Smooth muscle cell (in vitro differentiated cells): ENCODE data around the gene CEACAM8. TPM values are rescaled to one million over a fixed set of nuclear protein-coding genes. Genes with fewer than 3 reads are reported as not detected.
"Not testable (repeated sequence)": the region's sequence is repeated elsewhere in the genome, so short reads cannot be mapped to it uniquely, and the experiment has no call there.

ENCODE experiments used
- DNase-seq: peaks from one replicate; lab custom pipeline; 2025; ENCODE audit not compliant: unreplicated experiment; lab: John Stamatoyannopoulos, UW
- H2AFZ ChIP-seq: fragments of 200-600 bp; sonication (generic); 2 replicates; pipeline ENCODE4 v1.6.0; 2016; ENCODE audit warnings: antibody characterized with exemption, low read depth, mild to moderate bottlenecking
- H3F3A ChIP-seq: fragments of 200-600 bp; sonication (generic); 2 replicates; pipeline ENCODE4 v1.6.0; 2017; ENCODE audit warnings: antibody characterized with exemption, low read depth
- H3K27ac ChIP-seq: fragments of 200-600 bp; sonication (generic); 2 replicates; pipeline ENCODE4 v1.5.1; 2016; ENCODE audit warnings: low read depth, mild to moderate bottlenecking
- H3K27me3 ChIP-seq: fragments of 200-600 bp; sonication (generic); 2 replicates; pipeline ENCODE4 v1.6.1; 2016; ENCODE audit warnings: low read depth, mild to moderate bottlenecking
- H3K36me3 ChIP-seq: fragments of 200-600 bp; sonication (generic); 2 replicates; pipeline ENCODE4 v1.5.1; 2016; ENCODE audit warnings: low read depth
- H3K4me1 ChIP-seq: fragments of 200-600 bp; sonication (generic); 2 replicates; pipeline ENCODE4 v1.5.1; 2016; ENCODE audit warnings: low read depth
- H3K4me2 ChIP-seq: fragments of 200-600 bp; sonication (generic); 2 replicates; pipeline ENCODE4 v1.6.0; 2016; ENCODE audit warnings: mild to moderate bottlenecking
- H3K4me3 ChIP-seq: fragments of 200-600 bp; sonication (generic); 2 replicates; pipeline ENCODE4 v1.5.1; 2016; ENCODE audit warnings: mild to moderate bottlenecking
- H3K79me2 ChIP-seq: fragments of 200-600 bp; sonication (generic); 2 replicates; pipeline ENCODE4 v1.6.0; 2016; ENCODE audit warnings: low read depth, mild to moderate bottlenecking
- H3K9ac ChIP-seq: fragments of 200-600 bp; sonication (generic); 2 replicates; pipeline ENCODE4 v1.6.0; 2016; ENCODE audit warnings: low read depth
- H3K9me3 ChIP-seq: fragments of 200-600 bp; sonication (generic); replicated peaks from 2 replicates; pipeline ENCODE4 v1.5.1; 2016; ENCODE audit warnings: low read depth
- H4K20me1 ChIP-seq: fragments of 200-600 bp; sonication (generic); 2 replicates; pipeline ENCODE4 v1.6.0; 2016; ENCODE audit warnings: low read depth
- CTCF ChIP-seq: fragments of 200-600 bp; sonication (generic); IDR thresholded peaks from 2 replicates; pipeline ENCODE4 v1.5.1; 2017; ENCODE audit warnings: borderline replicate concordance, mild to moderate bottlenecking, antibody characterized with exemption; ENCODE audit not compliant: insufficient read depth, poor library complexity, severe bottlenecking
- WGBS: methylation state at CpG from one replicate; pipeline ENCODE4 v1.1.7; 2016; ENCODE audit warnings: low lambda C conversion rate; 5-methylcytosine and 5-hydroxymethylcytosine counted together
- polyA plus RNA-seq: library from polyadenylated mRNA; unstranded; fragments of >200 nt; fragmentation: Nextera tagmentation; extraction: Ambion mirVana; gene quantifications from 2 replicates; pipeline ENCODE4 v1.2.1, GENCODE V29; 2016
- total RNA-seq: library from RNA; depleted of rRNA; stranded (reverse); fragments of >200 nt; gene quantifications from 2 replicates; pipeline ENCODE4 v1.2.3, GENCODE V29; 2014

Gene CEACAM8
- total and polyA plus RNA-seq, 2 experiments from 2014 or later: not detected

- Histone ChIP-seq H2AFZ (no peak overlapping the region), H4K20me1 (peaks cover 2% of the 10 kb centered on the region), H3K9ac (no peak overlapping the region), H3K9me3 (no peaks in the 10 kb centered on the region), H3K4me3 (no peak overlapping the region), H3K79me2 (no peaks in the 10 kb centered on the region), H3K4me1 (no peaks in the 10 kb centered on the region), H3K27ac (no peak overlapping the region), H3K4me2 (no peak overlapping the region), H3F3A (no peaks in the 10 kb centered on the region), H3K36me3 (no peaks in the 10 kb centered on the region), H3K27me3 (peaks cover 17% of the 10 kb centered on the region)
- TF ChIP-seq CTCF: no peak
- WGBS: 45% methylated on average over 7 of the region's 7 CpGs
- no peak for DNase-seq
Observed at GRCh38 chr19:42558450-42559150, 36.1 kb downstream of the CEACAM8 start.

GRCh38 chr19:42557386-42557871, 37.3 kb downstream of the CEACAM8 start:
- H4K20me1 ChIP-seq: peaks cover 12% of the 10 kb centered on the region
- H3K79me2 ChIP-seq, DNase-seq, H3K36me3 ChIP-seq, H3F3A ChIP-seq, H2AFZ ChIP-seq, H3K9me3 ChIP-seq, H3K4me1 ChIP-seq, H3K9ac ChIP-seq, H3K4me3 ChIP-seq, H3K27ac ChIP-seq, H3K4me2 ChIP-seq: not testable (repeated sequence)
- peaks cover 17% of the 10 kb centered on the region for H3K27me3 ChIP-seq
- 92% methylated on average over 9 of the region's 10 CpGs for WGBS

GRCh38 chr19:42555801-42556200, 38.9 kb downstream of the CEACAM8 start:
- H3K27ac ChIP-seq: no peak overlapping the region
- no peak for DNase-seq
- H3K4me2 ChIP-seq: no peak overlapping the region
- H3K27me3 ChIP-seq: peaks cover 8% of the 10 kb centered on the region
- no peak overlapping the region for H3K9ac ChIP-seq
- no peaks in the 10 kb centered on the region for H3K9me3 ChIP-seq
- 84% methylated on average over 10 of the region's 10 CpGs for WGBS
- no peaks in the 10 kb centered on the region for H3F3A ChIP-seq
- no peak overlapping the region for H2AFZ ChIP-seq
- H3K4me3 ChIP-seq: no peak overlapping the region
- H3K36me3 ChIP-seq: no peaks in the 10 kb centered on the region
- no peak for TF ChIP-seq CTCF
- peaks cover 12% of the 10 kb centered on the region for H4K20me1 ChIP-seq
- no peaks in the 10 kb centered on the region for H3K79me2 ChIP-seq
- H3K4me1 ChIP-seq: no peaks in the 10 kb centered on the region

- no peaks in the 10 kb centered on the region for H3K9me3 ChIP-seq
- H3K27me3 ChIP-seq: peaks cover 7% of the 10 kb centered on the region
- WGBS: 63% methylated on average over 5 of the region's 5 CpGs
- H3K36me3 ChIP-seq: no peaks in the 10 kb centered on the region
- no peak overlapping the region for H2AFZ ChIP-seq
- H3K4me3 ChIP-seq: no peak overlapping the region
- H3K4me2 ChIP-seq: no peak overlapping the region
- no peaks in the 10 kb centered on the region for H3F3A ChIP-seq
- H3K4me1 ChIP-seq: no peaks in the 10 kb centered on the region
- H4K20me1 ChIP-seq: peaks cover 12% of the 10 kb centered on the region
- H3K79me2 ChIP-seq: no peaks in the 10 kb centered on the region
- no peak for TF ChIP-seq CTCF
- H3K9ac ChIP-seq: no peak overlapping the region
- no peak overlapping the region for H3K27ac ChIP-seq
- no peak for DNase-seq
Observed at GRCh38 chr19:42555317-42555716, 39.4 kb downstream of the CEACAM8 start.
